ENCODE results near the gene MROH7.

- TF ChIP-seq, protein P1, sequence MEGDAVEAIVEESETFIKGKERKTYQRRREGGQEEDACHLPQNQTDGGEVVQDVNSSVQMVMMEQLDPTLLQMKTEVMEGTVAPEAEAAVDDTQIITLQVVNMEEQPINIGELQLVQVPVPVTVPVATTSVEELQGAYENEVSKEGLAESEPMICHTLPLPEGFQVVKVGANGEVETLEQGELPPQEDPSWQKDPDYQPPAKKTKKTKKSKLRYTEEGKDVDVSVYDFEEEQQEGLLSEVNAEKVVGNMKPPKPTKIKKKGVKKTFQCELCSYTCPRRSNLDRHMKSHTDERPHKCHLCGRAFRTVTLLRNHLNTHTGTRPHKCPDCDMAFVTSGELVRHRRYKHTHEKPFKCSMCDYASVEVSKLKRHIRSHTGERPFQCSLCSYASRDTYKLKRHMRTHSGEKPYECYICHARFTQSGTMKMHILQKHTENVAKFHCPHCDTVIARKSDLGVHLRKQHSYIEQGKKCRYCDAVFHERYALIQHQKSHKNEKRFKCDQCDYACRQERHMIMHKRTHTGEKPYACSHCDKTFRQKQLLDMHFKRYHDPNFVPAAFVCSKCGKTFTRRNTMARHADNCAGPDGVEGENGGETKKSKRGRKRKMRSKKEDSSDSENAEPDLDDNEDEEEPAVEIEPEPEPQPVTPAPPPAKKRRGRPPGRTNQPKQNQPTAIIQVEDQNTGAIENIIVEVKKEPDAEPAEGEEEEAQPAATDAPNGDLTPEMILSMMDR (IDR thresholded peaks at IDR 0.05): no peak
- no peak for TF ChIP-seq POLR2A (IDR thresholded peaks at IDR 0.05)
- TF ChIP-seq POLR2AphosphoS5 (IDR thresholded peaks at IDR 0.05): no peak
- no peak for TF ChIP-seq EP300 (IDR thresholded peaks at IDR 0.05)
Measured at GRCh38 chr1:54686155-54686554, 44.6 kb downstream of the MROH7 start.
